ENCODE results near the gene SFR1.

- TF ChIP-seq CTCF (IDR thresholded peaks at IDR 0.05; ENCODE audit: low read length) (no peak), EZH2 (IDR thresholded peaks at IDR 0.05; ENCODE audit: borderline replicate concordance, low read length) (no peak)
Observed at GRCh38 chr10:104120903-104121484, 977 bp upstream of the SFR1 start.
